GM12878 (cell line): ENCODE data around the gene EYS. TPM values are rescaled to one million over a fixed set of nuclear protein-coding genes. Genes with fewer than 3 reads are reported as not detected.

Experiments
- ATAC-seq: fragments of 200-7000 bp; cut with Tn5 transposase; 3 replicates; pipeline ENCODE4 v1.9.1; 2020; ENCODE audit warnings: mild to moderate bottlenecking, moderate library complexity
- BruUV-seq: library from RNA; stranded (reverse); fragments of 400-500 nt; replicated peaks from 2 replicates; lab custom pipeline; 2021; lab: Mats Ljungman, UMichigan
- CTCF ChIA-PET: fragments of 300-600 bp; sonication (Branson Sonifier 250); formaldehyde crosslinking; extraction: SDS; loops from one replicate; lab custom pipeline; 2021; ENCODE audit warnings: inconsistent platforms; lab: Yijun Ruan, JAX
- POLR2A ChIA-PET: fragments of 350-600 bp; formaldehyde crosslinking; extraction: SDS; loops from one replicate; lab custom pipeline; 2021; ENCODE audit warnings: inconsistent platforms; lab: Charles Lee
- RAD21 ChIA-PET: fragments of 300-600 bp; sonication (Branson Sonifier 250); formaldehyde crosslinking; loops from one replicate; lab custom pipeline; 2023; ENCODE audit warnings: antibody characterized with exemption; ENCODE audit not compliant: unreplicated experiment; lab: Charles Lee
- SMC1A ChIA-PET: fragments of 300-600 bp; sonication (Branson Sonifier 250); formaldehyde crosslinking; loops from one replicate; lab custom pipeline; 2023; ENCODE audit not compliant: unreplicated experiment, uncharacterized antibody; lab: Charles Lee
- DNase-seq: peaks from one replicate; pipeline ENCODE4 v3.0.0-alpha.2; 2011; ENCODE audit warnings: low read depth, low spot score
- FAIRE-seq: peaks from 3 replicates; lab custom pipeline; 2011; peaks lifted over from hg19 to GRCh38; lab: Jason Lieb, UNC
- H2AFZ ChIP-seq: 2 replicates; pipeline ENCODE4 v1.6.0; 2011; ENCODE audit warnings: low read depth, low read length, control low read depth; ENCODE audit not compliant: control insufficient read depth
- H3K27ac ChIP-seq: 2 replicates; pipeline ENCODE4 v1.5.1; 2011; ENCODE audit warnings: control low read depth; ENCODE audit not compliant: control insufficient read depth, insufficient read depth
- H3K27me3 ChIP-seq, 2 experiments: replicated peaks in 1 of 2; 2 replicates each; pipeline versions ENCODE4 v1.6.0 to v1.6.1; 2011; ENCODE audit warnings: low read length in 1 of 2; ENCODE audit not compliant: control insufficient read depth in 2 of 2, insufficient read depth in 2 of 2
- H3K36me3 ChIP-seq, 2 experiments: 2 replicates each; pipeline ENCODE4 v1.5.1; 2011; ENCODE audit warnings: low read length in 1 of 2; ENCODE audit not compliant: control insufficient read depth in 2 of 2, insufficient read depth in 2 of 2
- H3K4me1 ChIP-seq: 2 replicates; pipeline ENCODE4 v1.6.1; 2011; ENCODE audit warnings: mild to moderate bottlenecking, low read length, moderate library complexity, mixed read lengths; ENCODE audit not compliant: control insufficient read depth, insufficient read depth
- H3K4me2 ChIP-seq: 2 replicates; pipeline ENCODE4 v1.6.0; 2011; ENCODE audit warnings: control low read depth; ENCODE audit not compliant: control insufficient read depth, insufficient read depth
- H3K4me3 ChIP-seq: fragments of 200-600 bp; sonication (generic); 2 replicates; pipeline ENCODE4 v1.5.1; 2016
- H3K79me2 ChIP-seq: 2 replicates; pipeline ENCODE4 v1.6.0; 2011; ENCODE audit warnings: low read length; ENCODE audit not compliant: control insufficient read depth, insufficient read depth
- H3K9ac ChIP-seq: 2 replicates; pipeline ENCODE4 v1.8.0; 2011; ENCODE audit warnings: low read length, control low read depth, mixed read lengths; ENCODE audit not compliant: control insufficient read depth, insufficient read depth
- H3K9me3 ChIP-seq: replicated peaks from 3 replicates; pipeline ENCODE4 v1.5.1; 2011; ENCODE audit warnings: mild to moderate bottlenecking, low read length; ENCODE audit not compliant: control insufficient read depth, insufficient read depth
- H4K20me1 ChIP-seq: 2 replicates; pipeline ENCODE4 v1.6.0; 2011; ENCODE audit not compliant: control insufficient read depth, insufficient read depth
- ATF7 ChIP-seq: fragments of 450-650 bp; IDR thresholded peaks from 2 replicates; pipeline ENCODE4 v1.6.1; 2016; ENCODE audit warnings: low read depth, mild to moderate bottlenecking
- BHLHE40 ChIP-seq, 2 experiments: fragments of 450-650 bp in 1 of 2; IDR thresholded peaks; 2 replicates each; pipeline ENCODE4 v1.6.1; 2011 to 2017; ENCODE audit warnings: low read depth in 2 of 2, borderline replicate concordance in 1 of 2, improper control_type of control experiment in 1 of 2, low read length in 1 of 2, mild to moderate bottlenecking in 1 of 2
- CREB1 ChIP-seq: IDR thresholded peaks from 2 replicates; pipeline ENCODE4 v1.6.1; 2012; ENCODE audit warnings: low read depth, mild to moderate bottlenecking, inconsistent platforms
- SREBF2 ChIP-seq: IDR thresholded peaks from 2 replicates; pipeline ENCODE4 v1.6.1; 2012; ENCODE audit warnings: mild to moderate bottlenecking, low read length
- ZNF24 ChIP-seq: fragments of 450-650 bp; IDR thresholded peaks from 2 replicates; pipeline ENCODE4 v1.6.1; 2017; ENCODE audit warnings: antibody characterized with exemption, mild to moderate bottlenecking
- WGBS: methylation state at CpG from one replicate; pipeline ENCODE4 v1.1.6; 2016; ENCODE audit warnings: low lambda C conversion rate; ENCODE audit not compliant: insufficient replicate concordance, insufficient coverage; ENCODE audit errors: missing lambda C conversion rate; 5-methylcytosine and 5-hydroxymethylcytosine counted together
- in situ Hi-C: fragments of 300-500 bp; cut with MboI; formaldehyde crosslinking; loops from 9 replicates; pipeline ENCODE4 v1.14.3; 2018; ENCODE audit warnings: mixed read lengths
- intact Hi-C: fragments of 100-400 bp; cut with micrococcal nuclease; formaldehyde crosslinking; loops from one replicate; pipeline ENCODE4 v1.14.2; 2022; ENCODE audit not compliant: unreplicated experiment
- polyA plus RNA-seq, 11 experiments: library from polyadenylated mRNA; depleted of rRNA in 4 of 11; unstranded in 6 of 11; stranded (reverse) in 5 of 11; fragments of >200 nt; fragmentation: Nextera tagmentation in 4 of 11; fragmentation: Illumina TruSeq in 1 of 11; extraction: Ambion mirVana in 4 of 11; extraction: Trizol in 1 of 11; gene quantifications; 1 replicate in 1 of 11; 2 replicates in 10 of 11; pipeline versions ENCODE4 v1.2.1 to v1.2.3, GENCODE V29; 2011 to 2016; ENCODE audit warnings: inconsistent platforms in 2 of 11, missing spikeins in 2 of 11, low read depth in 1 of 11
- total RNA-seq, 4 experiments: library from RNA; depleted of rRNA in 3 of 4; stranded (reverse); fragments of >200 nt in 3 of 4; fragmentation: Illumina TruSeq in 1 of 4; extraction: Trizol in 1 of 4; gene quantifications; 2 replicates each; pipeline versions ENCODE4 v1.2.1 to v1.2.3, GENCODE V29; 2013 to 2021
- TF ChIP-seq, protein P1 (sequence below), 3 experiments: IDR thresholded peaks in 2 of 3; conservative IDR thresholded peaks in 1 of 3; 2 replicates each; pipeline ENCODE4 v1.5.1; 2011; ENCODE audit warnings: low read depth in 3 of 3, low read length in 3 of 3, mild to moderate bottlenecking in 3 of 3, control low read depth in 2 of 3, moderate library complexity in 2 of 3, inconsistent platforms in 1 of 3, mixed read lengths in 1 of 3; ENCODE audit not compliant: control insufficient read depth in 2 of 3, insufficient read depth in 1 of 3; ENCODE audit errors: extremely low read depth in 1 of 3
- TF ChIP-seq, protein P2 (sequence below): fragments of 450-650 bp; formaldehyde crosslinking; IDR thresholded peaks from 2 replicates; pipeline ENCODE4 v1.5.0; 2022; ENCODE audit warnings: mild to moderate bottlenecking, missing genetic modification characterization
- TF ChIP-seq, protein P3 (sequence below): fragments of 450-650 bp; IDR thresholded peaks from 2 replicates; pipeline ENCODE4 v1.6.1; 2017; ENCODE audit warnings: low read depth, mild to moderate bottlenecking, moderate library complexity
- TF ChIP-seq, protein P4 (sequence below): fragments of 450-650 bp; IDR thresholded peaks from 2 replicates; pipeline ENCODE4 v1.6.1; 2016; ENCODE audit warnings: mild to moderate bottlenecking, moderate library complexity, borderline replicate concordance

The EYS gene
- total and polyA plus RNA-seq, 10 of the 15 experiments (the other 5 are each of a cell fraction or from before 2014, with no cell fraction given) = under 0.01 to 0.14 (median 0.02) TPM; not detected in 1

DNA sequence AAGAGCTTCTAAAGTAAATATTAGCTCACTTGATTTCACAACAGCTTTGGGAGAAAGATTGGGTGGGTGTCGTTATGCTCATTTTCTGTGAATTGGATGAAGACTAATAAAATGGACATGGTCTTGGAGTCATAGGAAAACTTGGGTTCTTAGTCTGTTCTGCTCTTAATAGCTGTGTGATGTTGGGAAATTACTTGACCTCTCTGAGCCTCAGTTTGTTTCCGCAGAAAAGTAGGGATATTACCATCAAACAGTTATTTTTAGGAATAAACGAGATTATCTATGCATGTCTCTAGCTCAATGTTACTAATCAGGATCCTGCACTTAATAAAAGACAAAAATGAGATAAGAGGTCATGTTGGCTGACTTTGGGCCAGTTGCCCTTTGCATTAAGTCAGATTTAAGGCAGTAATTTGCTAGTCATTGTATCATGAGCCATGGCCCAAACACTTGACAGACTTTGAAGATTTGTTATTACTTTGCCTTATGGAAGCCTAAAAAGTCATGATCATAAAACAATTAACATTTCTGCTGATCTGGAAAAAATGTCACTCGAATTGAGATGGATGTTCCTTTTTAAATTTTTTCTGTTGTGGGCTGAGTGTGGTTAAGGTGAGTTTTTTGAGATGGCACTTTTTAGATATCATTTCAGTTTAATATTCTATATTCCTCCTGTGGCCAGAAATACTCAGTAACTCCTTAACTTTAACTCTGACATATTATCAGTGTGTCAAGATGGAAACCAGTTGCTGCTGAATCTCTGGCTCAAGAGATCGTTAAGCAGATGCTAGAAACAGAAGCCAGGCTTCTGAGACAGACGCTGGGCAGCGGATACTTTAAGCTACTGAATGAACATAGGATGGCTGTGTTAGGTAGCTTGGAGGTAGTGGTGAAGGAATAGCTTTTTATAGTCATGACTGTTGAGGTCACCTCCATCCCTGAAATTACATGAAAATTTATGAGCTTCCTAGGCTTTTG, 1779.8 kb downstream of the EYS start:
- intact Hi-C loops = no loop called here
- H3K9ac ChIP-seq = no peak overlapping the region
- 40% methylated on average over 7 of the region's 7 CpGs for WGBS
- no peaks in the 10 kb centered on the region for H3K4me1 ChIP-seq
- H2AFZ ChIP-seq = no peak overlapping the region
- BruUV-seq = no TSS peak
- H4K20me1 ChIP-seq = no peaks in the 10 kb centered on the region
- CTCF ChIA-PET = interaction anchor here (0.6 to 3.6 kb wide), 3 partner anchors 386 to 871 kb away, joined by 3 to 23 read pairs (median 3); no protein-coding TSS in a partner anchor
- no peak overlapping the region for H3K27ac ChIP-seq
- no peak overlapping the region for H3K4me2 ChIP-seq
- no peaks in the 10 kb centered on the region for H3K27me3 ChIP-seq
- in situ Hi-C loops = no loop called here
- H3K36me3 ChIP-seq = no peaks in the 10 kb centered on the region
- SMC1A ChIA-PET = interaction anchor here (1.5 to 5.6 kb wide), 2 partner anchors 10 to 403 kb away, joined by 3 to 43 read pairs; no protein-coding TSS in a partner anchor
- no peaks in the 10 kb centered on the region for H3K9me3 ChIP-seq
- POLR2A ChIA-PET = no interaction called here
- no peak for ATAC-seq
- no peak for FAIRE-seq
- RAD21 ChIA-PET = interaction anchor here (1.5 to 2.8 kb wide), 2 partner anchors 403 kb away, joined by 7 to 9 read pairs; no protein-coding TSS in a partner anchor
- no peak for DNase-seq
- H3K4me3 ChIP-seq = no peak overlapping the region
- H3K79me2 ChIP-seq = no peaks in the 10 kb centered on the region
- TF ChIP-seq, protein P1, sequence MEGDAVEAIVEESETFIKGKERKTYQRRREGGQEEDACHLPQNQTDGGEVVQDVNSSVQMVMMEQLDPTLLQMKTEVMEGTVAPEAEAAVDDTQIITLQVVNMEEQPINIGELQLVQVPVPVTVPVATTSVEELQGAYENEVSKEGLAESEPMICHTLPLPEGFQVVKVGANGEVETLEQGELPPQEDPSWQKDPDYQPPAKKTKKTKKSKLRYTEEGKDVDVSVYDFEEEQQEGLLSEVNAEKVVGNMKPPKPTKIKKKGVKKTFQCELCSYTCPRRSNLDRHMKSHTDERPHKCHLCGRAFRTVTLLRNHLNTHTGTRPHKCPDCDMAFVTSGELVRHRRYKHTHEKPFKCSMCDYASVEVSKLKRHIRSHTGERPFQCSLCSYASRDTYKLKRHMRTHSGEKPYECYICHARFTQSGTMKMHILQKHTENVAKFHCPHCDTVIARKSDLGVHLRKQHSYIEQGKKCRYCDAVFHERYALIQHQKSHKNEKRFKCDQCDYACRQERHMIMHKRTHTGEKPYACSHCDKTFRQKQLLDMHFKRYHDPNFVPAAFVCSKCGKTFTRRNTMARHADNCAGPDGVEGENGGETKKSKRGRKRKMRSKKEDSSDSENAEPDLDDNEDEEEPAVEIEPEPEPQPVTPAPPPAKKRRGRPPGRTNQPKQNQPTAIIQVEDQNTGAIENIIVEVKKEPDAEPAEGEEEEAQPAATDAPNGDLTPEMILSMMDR (IDR thresholded peaks at IDR 0.05 in 2 of 3, conservative IDR thresholded peaks at IDR 0.05 in 1 of 3; ENCODE audit: control insufficient read depth in 2 of 3, extremely low read depth in 1 of 3, insufficient read depth in 1 of 3, low read depth in 3 of 3, low read length in 3 of 3) = no peak
- TF ChIP-seq SREBF2 (no peak), BHLHE40 (IDR thresholded peaks at IDR 0.05; ENCODE audit: borderline replicate concordance in 1 of 2, low read depth in 2 of 2, low read length in 1 of 2) (no peak), ATF7 (no peak), CREB1 (no peak), ZNF24 (no peak)
- TF ChIP-seq, protein P2, sequence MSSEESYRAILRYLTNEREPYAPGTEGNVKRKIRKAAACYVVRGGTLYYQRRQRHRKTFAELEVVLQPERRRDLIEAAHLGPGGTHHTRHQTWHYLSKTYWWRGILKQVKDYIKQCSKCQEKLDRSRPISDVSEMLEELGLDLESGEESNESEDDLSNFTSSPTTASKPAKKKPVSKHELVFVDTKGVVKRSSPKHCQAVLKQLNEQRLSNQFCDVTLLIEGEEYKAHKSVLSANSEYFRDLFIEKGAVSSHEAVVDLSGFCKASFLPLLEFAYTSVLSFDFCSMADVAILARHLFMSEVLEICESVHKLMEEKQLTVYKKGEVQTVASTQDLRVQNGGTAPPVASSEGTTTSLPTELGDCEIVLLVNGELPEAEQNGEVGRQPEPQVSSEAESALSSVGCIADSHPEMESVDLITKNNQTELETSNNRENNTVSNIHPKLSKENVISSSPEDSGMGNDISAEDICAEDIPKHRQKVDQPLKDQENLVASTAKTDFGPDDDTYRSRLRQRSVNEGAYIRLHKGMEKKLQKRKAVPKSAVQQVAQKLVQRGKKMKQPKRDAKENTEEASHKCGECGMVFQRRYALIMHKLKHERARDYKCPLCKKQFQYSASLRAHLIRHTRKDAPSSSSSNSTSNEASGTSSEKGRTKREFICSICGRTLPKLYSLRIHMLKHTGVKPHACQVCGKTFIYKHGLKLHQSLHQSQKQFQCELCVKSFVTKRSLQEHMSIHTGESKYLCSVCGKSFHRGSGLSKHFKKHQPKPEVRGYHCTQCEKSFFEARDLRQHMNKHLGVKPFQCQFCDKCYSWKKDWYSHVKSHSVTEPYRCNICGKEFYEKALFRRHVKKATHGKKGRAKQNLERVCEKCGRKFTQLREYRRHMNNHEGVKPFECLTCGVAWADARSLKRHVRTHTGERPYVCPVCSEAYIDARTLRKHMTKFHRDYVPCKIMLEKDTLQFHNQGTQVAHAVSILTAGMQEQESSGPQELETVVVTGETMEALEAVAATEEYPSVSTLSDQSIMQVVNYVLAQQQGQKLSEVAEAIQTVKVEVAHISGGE (CRISPR knock-in tag) = no peak
- TF ChIP-seq, protein P3, sequence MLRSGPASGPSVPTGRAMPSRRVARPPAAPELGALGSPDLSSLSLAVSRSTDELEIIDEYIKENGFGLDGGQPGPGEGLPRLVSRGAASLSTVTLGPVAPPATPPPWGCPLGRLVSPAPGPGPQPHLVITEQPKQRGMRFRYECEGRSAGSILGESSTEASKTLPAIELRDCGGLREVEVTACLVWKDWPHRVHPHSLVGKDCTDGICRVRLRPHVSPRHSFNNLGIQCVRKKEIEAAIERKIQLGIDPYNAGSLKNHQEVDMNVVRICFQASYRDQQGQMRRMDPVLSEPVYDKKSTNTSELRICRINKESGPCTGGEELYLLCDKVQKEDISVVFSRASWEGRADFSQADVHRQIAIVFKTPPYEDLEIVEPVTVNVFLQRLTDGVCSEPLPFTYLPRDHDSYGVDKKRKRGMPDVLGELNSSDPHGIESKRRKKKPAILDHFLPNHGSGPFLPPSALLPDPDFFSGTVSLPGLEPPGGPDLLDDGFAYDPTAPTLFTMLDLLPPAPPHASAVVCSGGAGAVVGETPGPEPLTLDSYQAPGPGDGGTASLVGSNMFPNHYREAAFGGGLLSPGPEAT = no peak
- TF ChIP-seq, protein P4, sequence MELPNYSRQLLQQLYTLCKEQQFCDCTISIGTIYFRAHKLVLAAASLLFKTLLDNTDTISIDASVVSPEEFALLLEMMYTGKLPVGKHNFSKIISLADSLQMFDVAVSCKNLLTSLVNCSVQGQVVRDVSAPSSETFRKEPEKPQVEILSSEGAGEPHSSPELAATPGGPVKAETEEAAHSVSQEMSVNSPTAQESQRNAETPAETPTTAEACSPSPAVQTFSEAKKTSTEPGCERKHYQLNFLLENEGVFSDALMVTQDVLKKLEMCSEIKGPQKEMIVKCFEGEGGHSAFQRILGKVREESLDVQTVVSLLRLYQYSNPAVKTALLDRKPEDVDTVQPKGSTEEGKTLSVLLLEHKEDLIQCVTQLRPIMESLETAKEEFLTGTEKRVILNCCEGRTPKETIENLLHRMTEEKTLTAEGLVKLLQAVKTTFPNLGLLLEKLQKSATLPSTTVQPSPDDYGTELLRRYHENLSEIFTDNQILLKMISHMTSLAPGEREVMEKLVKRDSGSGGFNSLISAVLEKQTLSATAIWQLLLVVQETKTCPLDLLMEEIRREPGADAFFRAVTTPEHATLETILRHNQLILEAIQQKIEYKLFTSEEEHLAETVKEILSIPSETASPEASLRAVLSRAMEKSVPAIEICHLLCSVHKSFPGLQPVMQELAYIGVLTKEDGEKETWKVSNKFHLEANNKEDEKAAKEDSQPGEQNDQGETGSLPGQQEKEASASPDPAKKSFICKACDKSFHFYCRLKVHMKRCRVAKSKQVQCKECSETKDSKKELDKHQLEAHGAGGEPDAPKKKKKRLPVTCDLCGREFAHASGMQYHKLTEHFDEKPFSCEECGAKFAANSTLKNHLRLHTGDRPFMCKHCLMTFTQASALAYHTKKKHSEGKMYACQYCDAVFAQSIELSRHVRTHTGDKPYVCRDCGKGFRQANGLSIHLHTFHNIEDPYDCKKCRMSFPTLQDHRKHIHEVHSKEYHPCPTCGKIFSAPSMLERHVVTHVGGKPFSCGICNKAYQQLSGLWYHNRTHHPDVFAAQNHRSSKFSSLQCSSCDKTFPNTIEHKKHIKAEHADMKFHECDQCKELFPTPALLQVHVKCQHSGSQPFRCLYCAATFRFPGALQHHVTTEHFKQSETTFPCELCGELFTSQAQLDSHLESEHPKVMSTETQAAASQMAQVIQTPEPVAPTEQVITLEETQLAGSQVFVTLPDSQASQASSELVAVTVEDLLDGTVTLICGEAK = no peak
